Fibroblast of lung (primary cell): Measurements from ENCODE around the gene IL4I1. TPM values are rescaled to one million over a fixed set of nuclear protein-coding genes. Genes with fewer than 3 reads are reported as not detected.

Source experiments
- DNase-seq, 2 donors: peaks; one replicate each; pipeline versions ENCODE4 v3.0.0 to v3.0.0-alpha.2; 2010; ENCODE audit warnings: low read depth in 2 of 2
- H2AFZ ChIP-seq: 2 replicates; pipeline ENCODE4 v1.5.1; 2012; ENCODE audit warnings: low read length, control low read depth, inconsistent platforms
- H3K27ac ChIP-seq: 2 replicates; pipeline ENCODE4 v1.5.1; 2011; ENCODE audit warnings: low read length, control low read depth; ENCODE audit not compliant: insufficient read depth
- H3K27me3 ChIP-seq: 2 replicates; pipeline ENCODE4 v1.5.1; 2011; ENCODE audit warnings: mild to moderate bottlenecking, low read length; ENCODE audit not compliant: control insufficient read depth, insufficient read depth
- H3K36me3 ChIP-seq: 2 replicates; pipeline ENCODE4 v1.5.1; 2011; ENCODE audit warnings: low read length; ENCODE audit not compliant: control insufficient read depth, insufficient read depth
- H3K4me1 ChIP-seq: 2 replicates; pipeline ENCODE4 v1.5.1; 2011; ENCODE audit warnings: low read length; ENCODE audit not compliant: control insufficient read depth, insufficient read depth; ENCODE audit errors: extremely low read depth
- H3K4me2 ChIP-seq: 2 replicates; pipeline ENCODE4 v1.5.1; 2011; ENCODE audit warnings: low read length, control low read depth; ENCODE audit not compliant: insufficient read depth; ENCODE audit errors: extremely low read depth
- H3K4me3 ChIP-seq, 4 experiments: fragments of 200-600 bp in 1 of 4; sonication (generic) in 1 of 4; replicated peaks in 1 of 4; 2 replicates each; pipeline ENCODE4 v1.5.1; 2011 to 2016; ENCODE audit warnings: low read length in 4 of 4, low read depth in 3 of 4, mild to moderate bottlenecking in 3 of 4, control low read depth in 2 of 4, inconsistent platforms in 1 of 4, mixed read lengths in 1 of 4; ENCODE audit not compliant: insufficient read depth in 1 of 4; ENCODE audit errors: control extremely low read depth in 1 of 4
- H3K79me2 ChIP-seq: 2 replicates; pipeline ENCODE4 v1.5.1; 2012; ENCODE audit warnings: mild to moderate bottlenecking, low read length, inconsistent platforms; ENCODE audit not compliant: control insufficient read depth, insufficient read depth
- H3K9ac ChIP-seq: 2 replicates; pipeline ENCODE4 v1.5.1; 2011; ENCODE audit warnings: mild to moderate bottlenecking, low read length, control low read depth; ENCODE audit not compliant: insufficient read depth
- H3K9me3 ChIP-seq: 2 replicates; pipeline ENCODE4 v1.5.1; 2012; ENCODE audit warnings: low read depth, low read length; ENCODE audit not compliant: control insufficient read depth, insufficient read depth
- H4K20me1 ChIP-seq: 2 replicates; pipeline ENCODE4 v1.5.1; 2011; ENCODE audit warnings: low read length; ENCODE audit not compliant: control insufficient read depth, insufficient read depth; ENCODE audit errors: extremely low read depth
- EZH2 ChIP-seq: IDR thresholded peaks from 2 replicates; pipeline ENCODE4 v1.5.1; 2012; ENCODE audit warnings: low read length, control low read depth, mild to moderate bottlenecking; ENCODE audit errors: missing control alignments
- polyA plus RNA-seq, 2 donors: library from polyadenylated mRNA; depleted of rRNA in 1 of 2; stranded (reverse) in 1 of 2; unstranded in 1 of 2; fragments of >200 nt; gene quantifications; 2 replicates each; pipeline ENCODE4 v1.2.1, GENCODE V29; 2011 to 2012; ENCODE audit warnings: missing spikeins in 1 of 2
- total RNA-seq: library from RNA; depleted of rRNA; stranded (reverse); fragments of >200 nt; gene quantifications from 2 replicates; pipeline ENCODE4 v1.2.1, GENCODE V29; 2014
- TF ChIP-seq, protein P1 (sequence below), 2 donors: IDR thresholded peaks in 1 of 2; conservative IDR thresholded peaks in 1 of 2; 1 replicate in 1 of 2; 2 replicates in 1 of 2; pipeline ENCODE4 v1.5.1; 2011 to 2012; ENCODE audit warnings: low read length in 2 of 2, control low read depth in 1 of 2, inconsistent platforms in 1 of 2, low read depth in 1 of 2, mild to moderate bottlenecking in 1 of 2

IL4I1 gene
- total and polyA plus RNA-seq, 2 donors (not counting 1 experiment from before 2014, with no cell fraction given) = 0.09 to 1.2 TPM

DNA sequence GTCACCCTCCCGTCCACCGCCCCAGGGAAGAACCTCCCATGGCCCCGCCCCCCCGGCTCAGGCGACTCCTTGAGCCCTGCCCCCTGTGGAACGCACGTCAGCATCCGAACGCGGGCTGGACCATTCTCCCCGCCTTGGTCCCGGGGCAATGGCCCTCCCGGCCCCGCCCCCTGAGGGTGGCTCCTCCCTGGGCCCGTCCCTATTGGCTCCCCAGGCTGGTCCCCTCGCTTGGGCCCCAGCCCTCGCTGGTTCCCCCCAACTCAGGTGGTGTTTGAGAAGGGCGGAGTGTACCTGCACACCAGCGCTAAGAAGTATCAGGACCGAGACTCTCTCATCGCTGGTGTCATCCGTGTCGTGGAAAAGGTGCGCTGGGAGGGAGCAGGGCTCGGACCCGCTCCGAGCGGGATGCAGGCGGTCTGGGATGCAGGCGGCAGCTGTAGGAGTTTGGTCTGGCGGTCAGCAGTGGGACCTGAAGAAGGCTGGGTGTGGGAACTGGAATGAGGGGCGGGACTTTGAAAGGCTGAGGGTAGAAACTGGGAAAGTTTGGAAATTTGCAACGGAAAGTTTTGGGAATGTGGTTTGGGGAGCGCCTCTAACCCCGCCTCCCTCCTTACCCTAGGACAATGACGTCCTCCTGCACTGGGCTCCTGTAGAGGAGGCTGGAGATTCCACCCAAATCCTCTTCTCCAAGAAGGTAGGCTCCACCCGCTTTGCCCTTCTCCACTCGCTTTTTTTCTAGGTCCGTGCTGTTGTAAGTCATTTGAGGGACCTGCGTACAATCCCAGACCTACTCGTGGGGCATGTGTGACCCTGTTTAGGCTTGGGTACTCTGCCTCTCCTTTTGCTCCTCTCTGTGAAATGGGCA lies 18.6 kb downstream of the IL4I1 start:
- Histone ChIP-seq H3K36me3 (peaks cover 36% of the 10 kb centered on the region), H3K4me3 (peak overlapping the region; percentile 85 to 98 (median 92)), H4K20me1 (no peaks in the 10 kb centered on the region), H3K9me3 (no peaks in the 10 kb centered on the region), H3K79me2 (peaks cover 22% of the 10 kb centered on the region), H3K4me2 (peak overlapping the region; percentile 93), H3K27ac (peak overlapping the region; percentile 94), H3K9ac (peak overlapping the region; percentile 98), H2AFZ (peak overlapping the region; percentile 93), H3K4me1 (peaks cover 4% of the 10 kb centered on the region), H3K27me3 (no peaks in the 10 kb centered on the region)
- TF ChIP-seq, protein P1, sequence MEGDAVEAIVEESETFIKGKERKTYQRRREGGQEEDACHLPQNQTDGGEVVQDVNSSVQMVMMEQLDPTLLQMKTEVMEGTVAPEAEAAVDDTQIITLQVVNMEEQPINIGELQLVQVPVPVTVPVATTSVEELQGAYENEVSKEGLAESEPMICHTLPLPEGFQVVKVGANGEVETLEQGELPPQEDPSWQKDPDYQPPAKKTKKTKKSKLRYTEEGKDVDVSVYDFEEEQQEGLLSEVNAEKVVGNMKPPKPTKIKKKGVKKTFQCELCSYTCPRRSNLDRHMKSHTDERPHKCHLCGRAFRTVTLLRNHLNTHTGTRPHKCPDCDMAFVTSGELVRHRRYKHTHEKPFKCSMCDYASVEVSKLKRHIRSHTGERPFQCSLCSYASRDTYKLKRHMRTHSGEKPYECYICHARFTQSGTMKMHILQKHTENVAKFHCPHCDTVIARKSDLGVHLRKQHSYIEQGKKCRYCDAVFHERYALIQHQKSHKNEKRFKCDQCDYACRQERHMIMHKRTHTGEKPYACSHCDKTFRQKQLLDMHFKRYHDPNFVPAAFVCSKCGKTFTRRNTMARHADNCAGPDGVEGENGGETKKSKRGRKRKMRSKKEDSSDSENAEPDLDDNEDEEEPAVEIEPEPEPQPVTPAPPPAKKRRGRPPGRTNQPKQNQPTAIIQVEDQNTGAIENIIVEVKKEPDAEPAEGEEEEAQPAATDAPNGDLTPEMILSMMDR (conservative IDR thresholded peaks at IDR 0.05 in 1 of 2, IDR thresholded peaks at IDR 0.05 in 1 of 2; ENCODE audit: low read depth in 1 of 2, low read length in 2 of 2) = no peak
- TF ChIP-seq EZH2 = no peak
- DNase-seq = peak; percentile 95 to 97

DNA sequence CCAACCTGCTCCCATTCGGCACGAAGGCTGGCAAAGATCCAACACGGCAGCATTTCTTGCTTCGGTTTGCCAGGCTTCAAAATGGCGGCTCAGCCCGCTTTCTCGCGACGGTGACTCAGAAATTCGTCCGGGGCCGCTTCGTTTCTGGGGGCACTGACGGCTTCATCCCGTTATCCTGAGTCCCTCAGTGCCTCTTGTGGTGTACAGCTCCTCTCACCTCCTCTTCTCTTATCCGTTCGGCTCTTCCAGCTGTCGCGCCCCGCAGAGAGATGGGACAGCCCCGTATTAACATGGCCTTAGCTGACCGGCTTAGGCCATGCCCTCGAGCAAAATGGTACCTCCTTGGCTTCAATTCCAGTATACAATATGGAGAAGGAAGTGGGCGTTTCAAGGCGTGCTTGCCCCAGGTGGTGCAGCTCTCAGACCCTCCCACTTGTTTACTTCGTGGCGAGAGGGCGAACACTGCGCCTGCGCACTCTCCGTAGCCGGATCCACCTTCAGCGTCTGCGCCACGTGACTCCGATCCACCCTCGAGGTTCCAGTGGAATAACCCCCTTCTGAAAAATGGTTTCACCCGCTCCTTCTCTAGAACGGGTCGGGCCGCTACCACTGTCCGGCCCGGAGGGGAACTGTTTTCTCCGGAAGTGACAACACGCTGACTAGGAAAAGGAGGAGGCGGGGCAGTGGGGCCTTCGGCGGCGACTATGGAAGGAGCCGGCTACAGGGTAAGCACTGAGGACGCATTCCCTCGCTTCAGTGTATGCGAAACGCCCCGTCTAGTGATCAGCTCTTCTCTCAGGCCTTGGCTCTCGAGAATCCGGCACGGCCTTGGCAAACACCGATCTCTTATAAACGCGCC lies 19.4 kb downstream of the IL4I1 start, which contains the start of the genes AKT1S1 and TBC1D17:
Gene AKT1S1 (minus strand): TSS at position 336 of the 859 bp plus-strand sequence. CDS start 4,060 bp downstream, outside the sequence.
Gene TBC1D17 (plus strand): TSS at position 683 of the 859 bp plus-strand sequence. CDS start 22 bp downstream, at position 705.
- Histone ChIP-seq H3K4me1 (peaks cover 4% of the 10 kb centered on the region), H3K9ac (peak within 1 kb of the TSS; percentile 98), H3K36me3 (peaks cover 28% of the 10 kb centered on the region), H3K9me3 (no peaks in the 10 kb centered on the region), H3K79me2 (peaks cover 22% of the 10 kb centered on the region), H4K20me1 (no peaks in the 10 kb centered on the region), H3K4me2 (peak within 1 kb of the TSS; percentile 93), H3K27ac (peak within 1 kb of the TSS; percentile 94), H2AFZ (peak within 1 kb of the TSS; percentile 93), H3K27me3 (no peaks in the 10 kb centered on the region), H3K4me3 (peak within 1 kb of the TSS; percentile 85 to 98 (median 92))
- no peak for TF ChIP-seq EZH2
- TF ChIP-seq, protein P1 (conservative IDR thresholded peaks at IDR 0.05 in 1 of 2, IDR thresholded peaks at IDR 0.05 in 1 of 2; ENCODE audit: low read depth in 1 of 2, low read length in 2 of 2) = no peak
- DNase-seq = peak; percentile 100
